HG03571 (cell line): ENCODE results near the gene HECA.
"Not testable (repeated sequence)": the region's sequence is repeated elsewhere in the genome, so short reads cannot be mapped to it uniquely, and the experiment has no call there.

ENCODE experiments used
- ATAC-seq: cut with Tn5 transposase; IDR thresholded peaks from one replicate; pipeline ENCODE4 v1.9.1; 2021; ENCODE audit not compliant: unreplicated experiment

Gene HECA

GRCh38 chr6:139204978-139205377, 70.1 kb downstream of the HECA start:
- no peak for ATAC-seq

GRCh38 chr6:139205843-139206242, 71.0 kb downstream of the HECA start:
- ATAC-seq, result no peak

GRCh38 chr6:139210766-139211165, 75.9 kb downstream of the HECA start:
- ATAC-seq, result not testable (repeated sequence)

GRCh38 chr6:139212460-139212859, 77.6 kb downstream of the HECA start:
- ATAC-seq, result not testable (repeated sequence)

- peak; percentile 100 for ATAC-seq
Measured at GRCh38 chr6:139219271-139219729, 84.4 kb downstream of the HECA start.

GRCh38 chr6:139219746-139220145, 84.9 kb downstream of the HECA start:
- no peak for ATAC-seq

- not testable (repeated sequence) for ATAC-seq
Measured at GRCh38 chr6:139228387-139228786, 93.5 kb downstream of the HECA start.
